NCI-H1105 (cell line): ENCODE data around the gene TRAPPC10.
"Not testable (repeated sequence)": the region's sequence is repeated elsewhere in the genome, so short reads cannot be mapped to it uniquely, and the experiment has no call there.

ENCODE experiments used
- DNase-seq: peaks from one replicate; lab custom pipeline; 2025; lab: John Stamatoyannopoulos, UW

Gene TRAPPC10

DNA sequence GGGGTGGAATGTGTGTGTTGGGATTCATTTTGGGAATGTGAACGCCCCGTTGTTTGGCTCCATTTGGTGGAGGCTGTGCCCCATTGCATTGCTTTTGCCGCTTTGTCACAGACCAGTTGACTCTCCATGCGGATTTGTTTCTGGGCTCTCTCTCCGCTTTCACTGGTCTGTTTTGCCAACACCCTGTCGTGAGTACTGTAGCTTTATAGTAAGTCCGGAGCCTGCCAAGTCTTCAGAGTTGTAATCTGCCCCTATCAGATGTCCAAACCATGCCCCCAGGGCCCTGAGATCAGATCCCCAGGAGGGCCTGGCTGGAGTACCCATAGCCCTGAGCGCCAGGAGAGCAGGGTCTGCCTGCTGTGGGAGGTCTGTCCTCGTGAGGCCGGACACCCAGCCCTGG, 138.1 kb downstream of the TRAPPC10 start:
- DNase-seq, result not testable (repeated sequence)

GRCh38 chr21:44153214-44153888, 141.2 kb downstream of the TRAPPC10 start:
- DNase-seq, result not testable (repeated sequence)

- not testable (repeated sequence) for DNase-seq
These were observed 141.8 kb downstream of the TRAPPC10 start for GRCh38 chr21:44153889-44154228.

DNA sequence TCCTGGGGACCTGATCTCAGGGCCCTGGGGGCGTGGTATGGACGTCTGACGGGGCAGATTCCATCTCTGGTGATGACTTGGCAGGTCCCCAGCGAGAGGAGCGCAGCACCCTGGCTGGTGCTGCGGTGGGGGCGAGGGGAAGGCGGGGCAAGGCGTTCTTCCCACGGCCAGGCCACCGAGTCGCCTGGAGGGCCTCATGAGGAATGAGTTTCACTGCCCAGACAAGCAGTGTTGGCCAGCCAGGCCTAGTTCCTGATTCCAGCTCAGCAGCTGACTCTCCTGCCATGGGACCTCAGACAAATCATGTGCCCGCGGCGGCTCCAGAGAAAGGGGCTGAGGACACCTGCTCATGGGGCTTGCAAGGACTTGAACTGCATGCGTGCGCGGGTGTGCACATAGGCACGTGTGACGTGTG, 142.7 kb downstream of the TRAPPC10 start:
- DNase-seq, result not testable (repeated sequence)

DNA sequence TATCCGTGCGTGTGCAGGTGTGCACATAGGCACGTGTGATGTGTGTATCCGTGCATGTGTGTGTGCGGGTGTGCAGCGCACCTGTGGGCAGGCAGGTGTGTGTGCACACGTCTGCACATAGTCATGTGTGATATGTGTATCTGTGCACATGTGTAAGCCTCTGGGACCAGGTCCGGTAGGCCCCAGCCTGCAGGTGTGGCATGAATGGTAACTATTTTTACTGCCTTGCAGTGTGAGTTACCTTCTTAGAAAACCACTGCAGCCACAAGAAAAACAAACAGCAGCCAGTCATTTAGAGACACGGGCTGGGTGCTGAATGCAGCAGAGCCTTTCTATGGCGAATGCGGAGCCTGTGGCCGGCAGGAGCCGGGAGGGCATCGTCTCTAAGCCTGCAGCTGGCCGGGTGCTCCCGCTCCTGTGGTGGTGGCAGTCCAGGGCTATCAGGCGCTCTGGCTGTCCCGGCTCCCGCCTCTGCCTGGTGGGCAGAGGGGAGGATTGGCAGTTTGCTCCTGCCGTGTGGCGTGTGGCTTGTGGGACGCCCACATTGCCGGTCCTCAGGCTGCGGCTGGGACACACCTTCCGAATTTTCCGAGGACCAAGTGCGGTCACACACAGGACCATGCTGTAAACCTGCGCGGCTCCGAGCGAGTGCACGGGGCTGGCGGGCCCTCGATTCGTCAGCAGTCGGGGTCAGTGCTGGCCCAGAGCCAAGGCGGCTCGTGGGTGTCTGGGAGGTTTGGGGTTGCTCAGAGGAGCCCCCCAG, 143.3 kb downstream of the TRAPPC10 start:
- not testable (repeated sequence) for DNase-seq

DNA sequence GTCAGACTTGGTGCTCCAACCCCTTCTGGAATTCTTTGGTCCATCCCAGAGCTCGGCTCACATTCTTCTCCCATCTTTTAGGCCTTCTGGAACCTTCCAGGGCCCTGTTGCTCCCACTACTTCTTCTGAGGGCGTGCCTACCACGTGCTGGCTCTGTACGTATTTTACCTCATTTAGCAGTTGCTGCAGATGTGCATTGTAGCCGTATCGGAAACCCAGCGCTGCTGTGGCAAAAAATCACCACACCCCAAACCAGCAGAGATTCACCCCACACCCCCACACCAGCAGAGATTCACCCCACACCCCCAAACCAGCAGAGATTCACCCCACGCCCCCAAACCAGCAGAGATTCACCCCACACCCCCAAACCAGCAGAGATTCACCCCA, 143.9 kb downstream of the TRAPPC10 start:
- DNase-seq, result not testable (repeated sequence)
